CD4-positive, alpha-beta T cell treated with Interleukin-17A for 1 hour (primary cell): ENCODE results near the gene PKHD1.

ENCODE experiments used
- DNase-seq: peaks from one replicate; pipeline ENCODE4 v3.0.0-alpha.2; 2020

PKHD1 gene

DNA sequence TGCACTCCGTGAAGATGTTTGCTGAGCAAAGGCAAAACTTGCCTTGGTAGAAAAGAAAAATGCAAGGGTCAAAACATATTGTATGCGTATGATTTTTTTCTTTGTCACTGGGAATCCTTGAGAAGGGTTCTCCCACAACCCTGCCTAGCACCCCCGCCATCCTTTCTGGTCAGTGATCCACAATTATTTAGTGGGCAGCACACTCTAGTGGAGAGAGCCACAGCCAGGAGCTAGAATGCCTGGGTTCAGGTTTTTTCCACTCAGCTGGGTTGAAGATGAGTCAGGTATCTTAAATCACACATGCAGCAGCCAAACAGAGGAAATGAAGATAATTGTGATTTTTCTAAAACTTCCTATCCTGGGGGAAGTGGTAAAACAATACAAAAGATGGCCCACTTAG is 243.1 kb downstream of the PKHD1 start:
- DNase-seq: no peak

GRCh38 chr6:51843456-51844056 is 243.9 kb downstream of the PKHD1 start:
- DNase-seq: no peak

DNA sequence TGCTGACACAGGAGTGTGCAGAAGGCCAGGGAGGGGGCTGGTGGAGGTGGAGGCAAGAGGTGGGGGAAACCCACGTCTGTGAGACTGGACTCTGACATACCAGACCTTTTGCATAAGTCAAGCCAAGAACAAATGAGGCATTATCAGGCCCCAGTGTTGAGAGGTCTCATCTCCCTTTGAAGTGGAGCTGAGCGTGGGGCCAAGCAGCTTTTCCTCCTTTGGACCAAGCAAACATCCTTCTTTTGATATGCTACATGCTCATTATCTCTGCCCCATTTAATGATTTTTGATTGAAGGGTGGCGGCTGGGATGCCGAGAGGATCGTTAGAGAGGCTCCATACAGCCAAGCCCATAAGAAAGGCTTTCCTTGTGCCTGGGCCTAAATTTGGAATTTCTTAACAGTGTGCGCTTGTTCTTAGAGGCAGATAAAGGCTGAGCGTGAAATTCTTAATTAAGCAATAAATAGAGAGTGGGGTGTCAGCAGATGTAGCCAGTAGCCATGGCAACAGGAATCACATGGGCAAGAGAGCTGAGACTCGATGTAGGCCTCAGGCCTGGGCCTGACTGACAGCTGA is 244.5 kb downstream of the PKHD1 start:
- no peak for DNase-seq

- no peak for DNase-seq
Observed at GRCh38 chr6:51842061-51842803, 245.2 kb downstream of the PKHD1 start.

DNA sequence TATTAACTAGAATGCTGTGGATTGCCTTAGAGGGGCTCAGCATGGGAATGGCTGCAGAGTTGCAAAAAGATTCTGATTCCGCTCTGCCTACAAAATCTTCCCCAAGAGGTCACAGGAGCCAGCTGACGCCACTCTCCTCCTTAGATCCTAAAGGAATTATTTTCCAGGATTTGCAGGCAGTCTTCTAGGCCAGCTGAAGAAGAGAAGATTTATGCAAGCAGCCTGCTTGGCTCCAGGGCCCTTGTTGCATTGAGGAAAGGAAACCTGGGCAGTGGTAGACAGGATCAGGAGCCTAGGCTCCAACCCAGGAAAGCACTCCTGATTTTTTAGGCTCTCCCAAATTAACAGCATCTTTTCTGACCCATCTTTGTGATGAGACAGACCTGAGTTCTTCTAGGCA is 245.8 kb downstream of the PKHD1 start:
- no peak for DNase-seq

GRCh38 chr6:51839726-51840374 is 247.6 kb downstream of the PKHD1 start:
- DNase-seq: no peak

DNA sequence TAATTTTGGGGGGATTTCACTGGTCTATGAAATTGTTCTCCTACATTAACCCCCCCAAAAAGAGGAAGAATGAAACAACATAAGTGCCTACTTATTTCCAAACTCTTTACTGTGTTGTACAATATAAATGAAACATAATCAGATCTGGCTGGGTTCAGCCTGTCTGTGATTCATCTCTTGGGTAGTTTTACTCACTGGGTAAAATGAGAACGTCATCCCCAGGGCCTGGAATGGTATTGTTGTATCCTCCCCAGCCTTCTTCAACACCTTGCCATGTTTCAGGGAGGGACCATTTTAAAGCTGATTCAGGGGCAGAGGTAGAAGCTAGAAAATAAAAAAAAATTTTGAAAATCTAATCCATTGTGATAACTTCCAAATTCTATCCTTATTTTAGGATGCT is 256.7 kb downstream of the PKHD1 start:
- DNase-seq: no peak

DNA sequence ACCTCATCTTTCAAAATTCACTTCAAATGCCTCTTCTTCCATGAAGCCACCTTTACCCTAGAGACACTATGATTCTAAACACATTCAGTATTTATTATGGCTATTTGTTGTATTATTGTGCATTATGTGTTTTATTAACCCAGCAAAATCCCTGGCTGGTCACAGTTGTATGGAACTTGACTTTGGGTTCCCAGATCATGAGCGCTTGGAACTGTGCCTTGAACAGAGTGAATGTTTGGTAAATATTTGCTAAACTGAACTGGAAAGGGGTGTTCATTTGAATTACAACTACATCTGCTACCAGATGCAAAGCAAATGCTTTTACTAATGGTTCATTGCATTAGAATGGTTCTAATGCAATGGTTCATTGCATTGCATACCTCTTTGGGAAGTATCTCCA is 259.8 kb downstream of the PKHD1 start:
- DNase-seq: no peak

GRCh38 chr6:51824940-51825339 is 262.5 kb downstream of the PKHD1 start:
- DNase-seq: no peak

- no peak for DNase-seq
Observed at GRCh38 chr6:51820555-51820954, 266.9 kb downstream of the PKHD1 start.

GRCh38 chr6:51818520-51819022 is 268.8 kb downstream of the PKHD1 start:
- DNase-seq: no peak

- no peak for DNase-seq
Observed at GRCh38 chr6:51817832-51818231, 269.6 kb downstream of the PKHD1 start.

GRCh38 chr6:51814418-51814817 is 273.0 kb downstream of the PKHD1 start:
- DNase-seq: no peak

GRCh38 chr6:51813904-51814303 is 273.5 kb downstream of the PKHD1 start:
- DNase-seq: no peak

GRCh38 chr6:51812231-51812630 is 275.2 kb downstream of the PKHD1 start:
- no peak for DNase-seq

DNA sequence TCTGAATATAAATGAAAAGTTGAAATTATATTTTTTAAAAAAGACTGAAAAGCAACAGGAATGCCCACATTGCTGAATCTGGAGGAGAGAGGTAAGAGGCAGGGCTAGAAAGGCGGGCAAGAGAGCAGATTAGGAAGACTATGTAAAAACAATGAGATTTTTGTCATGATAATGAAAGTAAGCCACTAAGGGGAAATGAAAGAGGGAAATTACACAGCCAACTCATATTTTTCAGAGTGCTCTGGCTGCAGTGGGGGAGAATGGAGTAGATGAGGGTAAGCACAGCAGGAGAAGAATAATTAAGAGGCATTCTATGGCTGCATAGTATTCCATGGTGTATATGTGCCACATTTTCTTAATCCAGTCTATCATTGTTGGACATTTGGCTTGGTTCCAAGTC is 281.9 kb downstream of the PKHD1 start:
- no peak for DNase-seq

GRCh38 chr6:51800603-51801002 is 286.8 kb downstream of the PKHD1 start:
- no peak for DNase-seq

DNA sequence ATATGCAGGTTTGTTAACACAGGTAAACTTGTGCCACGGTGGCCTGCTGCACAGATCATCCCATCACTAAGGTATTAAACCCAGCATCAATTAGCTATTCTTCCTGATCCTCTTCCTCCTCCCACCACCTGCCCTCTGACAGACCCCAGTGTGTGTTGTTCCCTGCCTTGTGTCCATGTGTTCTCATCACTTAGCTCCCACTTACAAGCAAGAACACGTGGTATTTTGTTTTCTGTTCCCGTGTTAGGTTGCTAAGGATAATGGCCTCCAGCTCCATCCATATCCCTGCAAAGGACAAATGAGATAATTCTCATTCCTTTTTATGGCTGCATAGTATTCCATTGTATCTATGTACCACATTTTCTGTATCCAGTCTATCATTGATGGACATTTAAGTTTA is 294.0 kb downstream of the PKHD1 start:
- no peak for DNase-seq

DNA sequence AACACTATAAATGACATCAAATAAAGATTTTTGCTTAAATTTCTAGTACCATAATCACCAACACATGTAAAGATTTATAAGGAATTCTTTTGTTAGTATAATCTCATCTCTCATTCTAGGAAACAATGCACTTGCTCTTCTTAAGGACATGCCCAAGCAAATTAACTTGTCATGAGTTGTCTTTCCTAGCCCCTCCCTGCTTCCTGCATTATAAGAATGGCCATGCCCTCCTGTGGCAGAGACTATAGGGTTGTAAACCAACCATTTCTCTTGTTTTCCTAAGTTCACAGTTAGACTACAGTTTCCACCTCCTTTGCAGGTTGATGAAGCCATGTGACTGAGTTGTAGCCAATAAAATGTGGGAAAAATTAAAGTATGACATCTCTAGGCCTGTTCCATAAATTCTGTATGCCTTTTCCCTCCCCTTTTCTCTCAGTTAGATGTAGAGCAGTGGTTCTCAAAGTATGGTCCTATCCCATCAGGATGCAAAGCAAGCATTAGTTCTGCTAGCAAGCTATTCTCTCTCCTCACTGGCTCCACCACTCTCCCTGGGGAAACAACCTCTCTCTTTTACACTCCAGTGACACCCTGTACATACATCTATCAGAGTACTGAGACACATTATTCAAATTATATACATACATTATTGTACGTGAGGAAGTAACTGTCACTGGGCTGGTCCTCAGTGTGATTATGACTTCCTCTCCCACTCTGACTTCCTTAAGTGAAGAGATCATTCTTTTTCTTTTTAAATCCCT is 295.0 kb downstream of the PKHD1 start:
- DNase-seq: no peak

DNA sequence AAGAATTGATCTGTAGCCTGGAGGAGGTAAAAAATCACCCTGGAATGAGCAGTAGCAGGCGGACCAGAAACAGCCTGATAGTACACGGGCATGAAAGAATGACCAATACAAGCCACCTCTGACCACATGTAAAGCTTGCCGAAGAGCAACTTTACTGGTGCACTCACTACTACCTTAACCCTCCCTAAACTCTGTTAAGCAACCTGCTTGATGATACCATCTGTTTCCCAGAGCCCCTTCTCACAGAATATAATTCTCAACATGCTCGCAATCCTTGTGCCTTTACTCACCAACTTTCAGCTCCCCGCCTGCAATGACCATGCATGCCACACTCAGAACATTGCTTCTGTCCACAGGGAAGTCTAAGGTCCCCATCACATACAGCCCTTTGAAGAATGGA is 296.5 kb downstream of the PKHD1 start:
- DNase-seq: no peak

DNA sequence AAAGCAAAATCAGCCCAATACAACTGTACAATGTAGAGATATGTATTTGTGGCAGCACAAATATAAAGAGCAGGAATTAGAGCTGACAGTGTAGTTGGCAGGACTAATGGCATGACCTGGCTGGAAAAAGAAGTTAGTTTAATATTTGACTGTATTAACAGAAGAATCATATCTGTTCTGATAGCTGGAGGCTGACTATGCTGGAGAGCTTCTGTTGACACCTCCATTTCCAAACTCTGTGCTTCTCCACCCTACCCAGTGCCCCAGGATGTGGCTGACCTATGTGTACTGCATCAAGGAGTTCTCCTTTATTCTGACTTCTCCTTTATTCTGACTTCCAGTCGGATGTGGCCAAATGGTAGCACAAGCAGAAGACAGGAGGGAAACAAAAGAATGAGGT is 299.3 kb downstream of the PKHD1 start:
- DNase-seq: no peak

DNA sequence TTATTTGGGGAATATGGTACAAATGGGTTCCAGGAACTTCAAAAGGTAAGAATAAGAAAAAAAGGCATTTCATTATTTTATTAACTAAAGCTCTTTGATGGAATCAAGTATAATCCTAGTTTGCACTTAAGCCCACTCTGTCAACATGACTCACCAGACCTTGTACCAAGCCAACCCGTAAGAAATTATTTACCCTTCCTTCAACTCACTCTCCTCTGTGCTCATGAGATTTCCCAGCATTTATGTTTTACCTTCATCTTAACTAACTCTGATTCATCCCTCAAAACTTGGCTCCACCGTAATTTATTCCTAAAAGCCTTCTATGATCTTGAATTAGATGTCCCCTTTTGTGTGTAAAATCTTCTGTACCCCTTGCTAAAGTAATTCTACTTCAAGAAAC is 308.7 kb downstream of the PKHD1 start:
- no peak for DNase-seq

GRCh38 chr6:51777618-51778017 is 309.8 kb downstream of the PKHD1 start:
- DNase-seq: no peak
